HG03135 (cell line): ENCODE measurements around the gene ZSWIM1.
"Not testable (repeated sequence)": the region's sequence is repeated elsewhere in the genome, so short reads cannot be mapped to it uniquely, and the experiment has no call there.

Experiments
- ATAC-seq: cut with Tn5 transposase; IDR thresholded peaks from one replicate; pipeline ENCODE4 v1.9.1; 2021; ENCODE audit warnings: mild to moderate bottlenecking, moderate library complexity; ENCODE audit not compliant: unreplicated experiment

Gene ZSWIM1

DNA sequence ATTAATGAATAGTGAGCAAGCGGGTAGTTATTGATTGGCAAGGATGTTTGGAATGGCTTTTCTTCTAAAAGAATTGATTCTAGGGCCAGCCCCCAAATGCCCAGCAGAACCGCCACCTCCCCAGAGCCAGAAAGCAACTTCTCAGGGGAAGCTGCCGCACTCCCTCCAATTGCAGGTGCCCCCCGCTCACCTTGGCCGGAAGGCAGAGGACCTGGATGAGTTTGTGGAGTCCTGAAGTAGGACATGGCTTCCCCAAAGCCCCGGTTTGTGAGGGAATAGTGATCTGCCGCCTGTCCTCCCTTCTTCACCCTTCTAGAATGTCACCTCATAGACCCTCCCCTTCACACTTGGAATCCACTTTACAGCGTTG lies 6.3 kb downstream of the ZSWIM1 start, which contains the start of gene SPATA25:
Gene SPATA25, minus strand, starts transcription at position 277 of the 370 bp plus-strand sequence. Its CDS starts 32 bp downstream, at position 245.
- no peak for ATAC-seq

DNA sequence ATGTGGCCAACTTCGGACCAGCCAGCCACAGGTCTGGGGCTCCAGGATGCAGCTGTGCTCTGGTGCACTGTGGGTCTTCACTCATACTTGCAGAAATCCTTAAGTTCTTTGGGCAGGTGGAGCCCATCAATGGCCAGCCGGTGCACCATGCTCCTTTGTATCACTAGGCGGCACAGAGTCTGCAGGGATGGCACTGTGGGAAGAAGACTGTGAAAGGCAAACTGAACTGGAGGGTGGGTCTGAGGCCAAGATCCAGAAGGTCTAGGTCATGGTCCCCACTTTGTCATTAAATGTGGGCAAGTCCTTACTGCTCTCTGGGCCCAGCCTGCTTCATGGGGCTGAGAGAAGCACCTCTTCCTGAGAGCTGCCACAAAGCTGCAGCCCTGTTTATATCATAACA lies 7.7 kb downstream of the ZSWIM1 start:
- ATAC-seq, result no peak

DNA sequence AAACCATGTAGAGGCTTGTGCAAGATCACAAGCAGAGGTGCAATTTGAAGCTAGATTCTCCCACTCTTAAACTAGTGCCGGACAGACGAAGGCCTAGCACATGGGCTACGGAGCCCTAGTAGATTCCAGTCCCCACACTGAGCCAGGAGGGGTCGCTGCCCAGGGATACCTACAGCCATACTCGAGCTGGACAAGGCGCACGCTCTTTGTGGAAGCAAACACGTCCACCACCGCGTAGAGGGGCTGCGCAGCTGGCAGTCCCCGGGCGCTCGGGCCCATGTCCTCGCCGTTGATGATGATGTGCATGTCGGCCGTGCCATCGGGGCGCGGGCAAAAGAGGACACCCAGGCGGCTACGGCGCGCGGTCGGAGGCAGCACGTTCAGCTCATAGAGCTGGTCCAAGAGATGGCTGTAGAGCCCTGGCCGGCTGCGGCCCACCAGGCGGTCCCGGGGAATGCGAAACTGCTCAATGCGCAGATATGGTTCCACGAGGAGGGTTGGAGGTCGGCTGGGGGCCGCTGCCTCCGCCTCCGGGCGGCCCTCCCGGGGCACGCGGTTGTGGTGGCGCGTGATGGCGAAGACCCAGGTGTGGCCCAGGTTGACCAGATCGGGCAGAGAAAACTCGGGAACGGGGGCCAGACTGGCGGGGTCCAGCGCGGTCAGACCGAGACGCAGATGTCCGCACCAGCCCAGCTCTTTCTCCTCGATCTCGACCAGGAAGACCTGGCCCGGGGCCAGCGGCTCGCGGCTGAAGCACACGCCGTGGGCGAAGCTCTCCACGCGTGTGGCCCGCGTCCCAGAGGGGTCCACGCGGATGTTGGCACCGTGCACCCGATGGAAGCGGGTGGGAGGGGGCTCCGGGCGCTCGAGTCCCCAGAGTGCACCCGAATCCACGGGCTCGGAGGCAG lies 9.3 kb downstream of the ZSWIM1 start:
- peak; percentile 12 for ATAC-seq

DNA sequence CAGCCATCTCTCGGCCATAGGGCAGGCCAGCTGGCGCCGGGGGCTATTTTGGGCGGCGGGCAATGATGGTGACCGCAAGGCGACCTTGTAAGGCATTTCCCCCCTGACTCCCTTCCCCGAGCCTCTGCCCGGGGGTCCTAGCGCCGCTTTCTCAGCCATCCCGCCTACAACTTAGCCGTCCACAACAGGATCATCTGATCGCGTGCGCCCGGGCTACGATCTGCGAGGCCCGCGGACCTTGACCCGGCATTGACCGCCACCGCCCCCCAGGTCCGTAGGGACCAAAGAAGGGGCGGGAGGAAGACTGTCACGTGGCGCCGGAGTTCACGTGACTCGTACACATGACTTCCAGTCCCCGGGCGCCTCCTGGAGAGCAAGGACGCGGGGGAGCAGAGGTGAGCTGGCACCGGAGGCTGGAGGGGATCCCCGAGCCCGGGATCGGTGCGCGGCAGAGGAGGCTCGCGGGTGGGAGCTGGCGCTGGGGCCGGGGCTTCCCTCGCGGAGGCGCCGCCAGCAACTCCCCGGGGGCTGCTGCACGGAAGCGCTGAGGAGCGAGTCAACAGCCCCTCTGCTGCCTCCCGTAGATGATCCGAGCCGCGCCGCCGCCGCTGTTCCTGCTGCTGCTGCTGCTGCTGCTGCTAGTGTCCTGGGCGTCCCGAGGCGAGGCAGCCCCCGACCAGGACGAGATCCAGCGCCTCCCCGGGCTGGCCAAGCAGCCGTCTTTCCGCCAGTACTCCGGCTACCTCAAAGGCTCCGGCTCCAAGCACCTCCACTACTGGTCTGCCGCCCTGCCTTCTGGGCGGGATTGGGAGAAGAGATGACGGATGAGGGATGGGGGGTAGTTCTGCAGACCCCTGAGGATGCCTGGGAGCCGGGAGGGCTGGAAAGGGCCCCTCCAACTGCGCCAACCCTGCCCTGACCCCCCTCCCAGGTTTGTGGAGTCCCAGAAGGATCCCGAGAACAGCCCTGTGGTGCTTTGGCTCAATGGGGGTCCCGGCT lies 10.3 kb downstream of the ZSWIM1 start, which contains the start of the genes CTSA and NEURL2:
Gene CTSA, plus strand, starts transcription at position 351 of the 999 bp plus-strand sequence. Its CDS starts 234 bp downstream, at position 585.
Gene NEURL2, minus strand, starts transcription at position 224 of the 999 bp plus-strand sequence. Its CDS starts 217 bp downstream, at position 7.
- peak; percentile 68 for ATAC-seq

DNA sequence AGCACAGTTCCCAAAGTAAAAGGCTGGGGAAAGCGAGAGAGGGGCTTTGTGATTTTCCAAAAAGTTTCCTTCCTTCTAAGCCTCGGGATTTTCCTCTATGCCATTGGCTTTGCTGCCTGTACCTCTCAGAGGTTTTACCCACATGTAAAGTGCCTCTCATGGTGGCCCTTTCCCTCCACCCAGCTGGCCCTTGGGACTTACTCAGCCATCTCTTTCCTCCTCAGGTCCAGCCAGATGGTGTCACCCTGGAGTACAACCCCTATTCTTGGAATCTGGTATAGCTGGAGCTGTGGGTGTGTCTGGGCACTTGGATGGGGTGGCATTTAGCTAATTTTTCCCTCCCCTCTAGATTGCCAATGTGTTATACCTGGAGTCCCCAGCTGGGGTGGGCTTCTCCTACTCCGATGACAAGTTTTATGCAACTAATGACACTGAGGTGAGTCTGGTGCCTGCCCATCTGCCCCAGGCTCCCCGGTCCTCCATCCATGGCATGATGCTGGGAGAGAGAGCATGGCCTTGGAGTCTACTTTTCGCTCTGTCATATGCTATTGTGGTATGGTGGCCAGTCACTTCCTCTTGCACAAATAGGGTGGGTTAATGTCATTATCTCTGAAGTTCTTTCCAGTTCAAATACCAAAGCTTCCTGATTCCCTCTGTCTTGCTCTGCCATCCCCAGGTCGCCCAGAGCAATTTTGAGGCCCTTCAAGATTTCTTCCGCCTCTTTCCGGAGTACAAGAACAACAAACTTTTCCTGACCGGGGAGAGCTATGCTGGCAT lies 11.2 kb downstream of the ZSWIM1 start:
- no peak for ATAC-seq

DNA sequence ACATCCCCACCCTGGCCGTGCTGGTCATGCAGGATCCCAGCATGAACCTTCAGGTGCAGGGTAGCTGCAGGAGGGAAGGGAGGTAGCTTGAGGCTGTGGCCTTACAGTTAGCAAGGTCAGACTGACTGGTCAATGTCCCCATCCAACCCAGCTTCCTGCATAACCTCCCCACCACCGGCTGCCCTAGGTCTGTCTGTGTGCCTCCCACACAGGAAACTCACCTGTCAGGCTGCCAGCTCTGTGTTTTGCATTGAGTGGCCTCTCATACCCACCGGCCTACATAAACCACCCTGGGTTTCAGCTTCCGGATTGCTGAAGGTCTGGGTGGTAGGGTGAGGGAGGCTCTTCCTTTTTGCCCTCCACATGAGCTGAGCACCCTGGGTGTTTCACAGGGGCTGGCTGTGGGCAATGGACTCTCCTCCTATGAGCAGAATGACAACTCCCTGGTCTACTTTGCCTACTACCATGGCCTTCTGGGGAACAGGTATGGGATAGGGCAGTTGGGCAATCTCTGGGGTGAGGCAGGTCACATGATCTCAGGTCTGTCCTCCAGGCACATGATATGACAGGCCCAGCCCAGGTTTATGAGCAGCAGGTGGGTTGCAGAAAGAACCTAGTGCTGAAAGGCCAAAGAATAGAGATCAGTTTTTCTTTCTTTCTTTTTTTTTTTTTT lies 11.9 kb downstream of the ZSWIM1 start:
- ATAC-seq, result no peak

DNA sequence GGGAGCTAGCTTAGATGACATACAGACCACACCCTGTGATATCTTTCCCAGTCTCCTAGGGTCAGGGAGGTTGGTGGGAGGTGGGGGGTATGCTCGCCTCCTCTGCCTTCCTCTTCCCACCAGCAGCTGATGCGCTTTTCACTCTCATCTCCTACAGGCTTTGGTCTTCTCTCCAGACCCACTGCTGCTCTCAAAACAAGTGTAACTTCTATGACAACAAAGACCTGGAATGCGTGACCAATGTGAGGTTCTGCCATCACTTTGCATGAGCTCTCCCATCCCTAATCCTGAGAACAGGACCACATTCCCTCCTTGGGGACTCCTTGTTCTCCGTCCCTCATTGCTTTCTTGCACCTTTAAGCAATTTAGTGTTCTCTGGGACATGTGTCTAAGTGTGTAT lies 12.8 kb downstream of the ZSWIM1 start:
- ATAC-seq, result no peak

DNA sequence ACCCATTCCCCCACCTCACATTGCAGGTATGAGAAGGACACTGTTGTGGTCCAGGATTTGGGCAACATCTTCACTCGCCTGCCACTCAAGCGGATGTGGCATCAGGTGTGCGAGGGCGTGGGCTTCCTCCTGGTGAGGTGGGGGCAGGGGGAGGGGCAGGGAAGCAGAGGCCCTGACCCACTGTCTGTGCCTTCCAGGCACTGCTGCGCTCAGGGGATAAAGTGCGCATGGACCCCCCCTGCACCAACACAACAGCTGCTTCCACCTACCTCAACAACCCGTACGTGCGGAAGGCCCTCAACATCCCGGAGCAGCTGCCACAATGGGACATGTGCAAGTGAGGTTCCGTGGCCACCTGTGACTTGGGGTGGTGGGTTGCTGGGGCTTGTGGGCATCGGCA lies 13.8 kb downstream of the ZSWIM1 start:
- no peak for ATAC-seq

DNA sequence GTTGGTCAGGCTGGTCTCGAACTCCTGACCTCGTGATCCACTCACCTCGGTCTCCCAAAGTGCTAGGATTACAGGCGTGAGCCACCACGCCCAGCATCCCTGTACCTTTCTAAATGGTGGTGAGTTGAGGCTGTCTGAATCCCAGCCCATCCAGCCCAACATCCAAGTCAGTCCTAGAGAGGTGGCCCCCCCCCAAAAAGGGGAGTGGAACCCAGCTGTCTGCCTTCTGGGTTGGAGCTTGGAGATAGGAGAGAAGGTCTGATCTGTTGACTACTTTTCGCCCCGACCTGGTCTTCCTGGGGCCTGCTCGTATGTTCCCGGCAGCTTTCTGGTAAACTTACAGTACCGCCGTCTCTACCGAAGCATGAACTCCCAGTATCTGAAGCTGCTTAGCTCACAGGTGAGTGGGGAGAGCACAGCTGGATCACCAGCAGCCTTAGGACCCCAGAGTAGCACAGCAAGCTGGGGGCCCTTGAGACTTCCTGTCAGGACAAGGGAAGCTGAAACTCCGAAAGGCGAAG lies 15.7 kb downstream of the ZSWIM1 start:
- no peak for ATAC-seq

DNA sequence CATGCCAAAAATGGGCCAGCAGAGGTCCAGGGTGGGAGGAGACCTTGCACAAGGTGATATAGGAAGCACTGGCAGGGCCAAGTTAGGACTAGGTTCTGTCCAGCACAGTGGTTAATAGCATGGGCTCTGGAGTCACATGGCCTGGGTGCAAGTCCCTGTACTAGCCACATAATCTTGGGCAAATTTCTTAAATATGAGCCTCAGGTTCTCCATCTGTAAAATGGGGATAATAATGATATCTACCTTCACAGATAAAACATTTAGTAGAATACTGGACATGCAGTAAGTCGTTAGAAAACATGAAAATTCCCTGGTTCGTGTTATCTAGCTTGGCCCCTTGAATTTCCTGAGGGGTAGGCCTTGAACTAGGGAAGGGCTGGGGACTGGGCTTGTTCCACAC lies 16.3 kb downstream of the ZSWIM1 start:
- no peak for ATAC-seq

DNA sequence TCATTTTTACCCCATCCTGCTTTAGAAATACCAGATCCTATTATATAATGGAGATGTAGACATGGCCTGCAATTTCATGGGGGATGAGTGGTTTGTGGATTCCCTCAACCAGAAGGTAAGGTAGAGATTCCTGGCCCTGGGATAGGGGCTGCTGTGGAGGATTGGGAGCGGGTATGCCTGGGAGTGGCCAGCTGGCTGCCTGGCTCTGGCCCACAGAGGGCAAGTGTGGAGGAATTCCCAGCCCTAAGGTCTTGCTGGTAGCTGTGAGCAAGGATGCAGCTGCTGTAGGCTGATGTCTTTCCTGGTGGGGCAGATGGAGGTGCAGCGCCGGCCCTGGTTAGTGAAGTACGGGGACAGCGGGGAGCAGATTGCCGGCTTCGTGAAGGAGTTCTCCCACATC lies 16.7 kb downstream of the ZSWIM1 start:
- ATAC-seq, result no peak

DNA sequence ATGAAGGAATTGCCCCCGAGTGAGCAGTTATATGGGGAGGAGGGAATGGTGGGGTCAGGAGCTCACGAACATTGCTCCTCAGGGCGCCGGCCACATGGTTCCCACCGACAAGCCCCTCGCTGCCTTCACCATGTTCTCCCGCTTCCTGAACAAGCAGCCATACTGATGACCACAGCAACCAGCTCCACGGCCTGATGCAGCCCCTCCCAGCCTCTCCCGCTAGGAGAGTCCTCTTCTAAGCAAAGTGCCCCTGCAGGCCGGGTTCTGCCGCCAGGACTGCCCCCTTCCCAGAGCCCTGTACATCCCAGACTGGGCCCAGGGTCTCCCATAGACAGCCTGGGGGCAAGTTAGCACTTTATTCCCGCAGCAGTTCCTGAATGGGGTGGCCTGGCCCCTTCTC lies 17.3 kb downstream of the ZSWIM1 start:
- no peak for ATAC-seq

DNA sequence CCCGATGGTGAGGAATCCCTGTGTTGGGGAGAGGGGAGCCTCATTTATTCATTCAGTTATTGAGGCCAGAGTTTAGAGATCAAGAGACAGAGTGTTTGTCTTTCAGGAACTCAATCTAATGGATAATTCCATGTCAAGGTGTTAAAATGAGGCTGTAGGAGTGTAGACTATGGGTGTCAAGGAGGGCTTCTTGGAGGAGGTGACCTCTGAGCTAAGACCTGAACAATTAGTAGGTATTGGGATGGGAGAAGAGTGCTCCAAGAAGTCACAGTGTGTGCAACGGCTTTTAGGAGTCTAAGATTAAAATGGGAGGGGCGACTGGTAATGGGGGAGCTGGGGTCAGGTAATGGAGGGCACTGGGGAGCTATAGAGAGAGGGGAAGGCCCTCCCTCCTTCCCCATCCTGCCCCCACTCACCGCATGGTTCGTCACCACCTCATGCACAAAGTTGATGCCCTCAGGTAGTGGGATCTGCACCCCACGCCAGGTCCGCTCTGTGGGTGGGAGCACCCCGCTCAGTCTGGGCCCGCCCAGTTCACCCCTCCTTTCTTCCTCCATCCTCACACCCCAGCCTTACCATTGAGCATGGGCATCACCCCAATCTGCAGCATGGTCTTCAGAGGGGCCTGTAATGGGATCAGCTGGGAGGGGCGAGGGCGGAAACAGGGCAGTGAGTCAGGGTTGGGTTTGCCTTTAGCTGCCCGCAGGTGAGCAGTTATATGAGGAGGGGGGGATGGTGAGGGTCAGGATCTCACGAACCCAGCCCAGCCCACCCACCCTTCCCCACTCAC lies 18.2 kb downstream of the ZSWIM1 start:
- no peak for ATAC-seq

DNA sequence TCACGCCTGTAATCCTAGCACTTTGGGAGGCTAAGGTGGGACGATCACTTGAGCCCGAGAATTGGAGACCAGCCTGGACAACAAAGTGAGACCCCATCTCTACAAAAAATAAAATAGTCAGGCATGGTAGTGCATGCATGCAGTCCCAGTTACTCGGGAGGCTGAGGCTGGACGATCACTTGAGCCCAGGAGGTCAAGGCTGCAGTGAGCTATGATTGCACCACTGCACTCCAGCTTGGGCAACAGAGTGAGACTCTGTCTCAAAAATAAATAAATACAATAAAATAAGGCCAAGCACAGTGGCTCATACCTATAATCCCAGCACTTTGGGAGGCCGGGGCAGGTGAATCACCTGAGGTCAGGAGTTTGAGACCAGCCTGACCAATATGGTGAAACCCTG lies 20.3 kb downstream of the ZSWIM1 start:
- ATAC-seq, result not testable (repeated sequence)

DNA sequence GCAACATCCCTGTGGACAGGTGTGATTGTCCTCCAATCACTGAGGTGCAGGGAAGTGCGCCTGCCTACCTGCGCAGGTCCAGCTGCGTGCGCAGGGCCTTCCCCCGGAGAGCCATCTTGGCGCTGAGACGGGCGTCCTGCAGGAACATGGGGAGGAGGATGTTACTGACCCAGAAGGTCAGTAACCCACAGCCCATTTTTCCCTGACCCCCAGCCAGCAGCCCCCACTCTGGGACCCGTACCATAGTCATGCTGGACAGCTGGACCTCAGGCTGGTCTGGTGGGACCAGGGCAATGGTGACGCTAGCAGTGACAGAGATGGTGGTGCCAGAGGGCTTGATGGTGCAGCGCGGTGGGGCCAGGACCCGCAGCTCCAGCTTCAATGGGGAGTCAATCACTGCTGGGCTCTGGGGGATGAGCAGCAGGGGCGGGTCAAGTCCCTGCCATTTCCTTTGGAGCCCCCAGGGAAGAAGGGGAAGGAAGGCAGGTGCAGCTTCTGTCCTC lies 21.2 kb downstream of the ZSWIM1 start:
- ATAC-seq, result no peak

DNA sequence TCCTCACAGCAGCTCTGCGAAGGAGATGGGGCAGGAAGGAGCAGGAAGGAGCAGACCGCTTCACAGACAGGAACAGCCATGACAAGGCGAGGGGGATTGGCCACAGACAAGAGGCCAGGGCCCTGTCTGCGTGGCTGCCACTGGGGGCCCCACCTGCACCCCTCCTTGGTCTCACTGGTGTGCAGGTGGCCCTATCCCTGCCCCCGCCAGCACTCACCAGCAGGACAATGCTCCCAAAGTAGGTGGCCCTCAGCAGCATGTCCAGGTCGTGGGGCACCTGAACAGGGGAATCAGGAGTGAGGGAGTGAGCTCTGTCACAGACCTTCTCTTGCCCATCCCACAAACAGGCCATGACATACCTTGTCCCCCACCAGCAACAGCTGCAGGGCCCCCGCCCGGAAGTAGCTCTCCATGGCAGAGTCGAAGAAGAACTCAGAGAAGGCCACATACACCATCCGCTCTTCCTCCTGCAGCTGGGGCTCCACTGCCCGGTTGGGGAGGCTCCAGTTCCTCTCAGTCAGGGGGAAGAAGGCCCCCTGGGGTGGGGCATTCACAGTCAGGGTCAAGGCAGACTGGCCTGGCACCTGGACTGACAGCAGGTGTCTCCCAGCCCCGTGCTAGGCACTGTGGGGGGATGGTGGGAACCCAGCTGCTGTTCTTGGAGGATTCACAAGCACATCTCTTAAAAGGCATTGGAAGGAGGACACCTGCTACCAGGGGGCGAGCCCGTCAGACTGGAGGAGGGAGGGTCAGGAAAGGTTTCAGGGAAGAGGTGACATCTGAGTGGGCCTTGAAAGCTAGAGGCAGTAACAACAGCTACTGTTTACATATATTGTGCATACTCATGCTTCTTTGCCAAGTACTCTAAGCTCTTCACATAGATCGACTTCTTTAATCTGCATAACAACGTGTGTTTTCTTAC lies 23.8 kb downstream of the ZSWIM1 start:
- no peak for ATAC-seq

DNA sequence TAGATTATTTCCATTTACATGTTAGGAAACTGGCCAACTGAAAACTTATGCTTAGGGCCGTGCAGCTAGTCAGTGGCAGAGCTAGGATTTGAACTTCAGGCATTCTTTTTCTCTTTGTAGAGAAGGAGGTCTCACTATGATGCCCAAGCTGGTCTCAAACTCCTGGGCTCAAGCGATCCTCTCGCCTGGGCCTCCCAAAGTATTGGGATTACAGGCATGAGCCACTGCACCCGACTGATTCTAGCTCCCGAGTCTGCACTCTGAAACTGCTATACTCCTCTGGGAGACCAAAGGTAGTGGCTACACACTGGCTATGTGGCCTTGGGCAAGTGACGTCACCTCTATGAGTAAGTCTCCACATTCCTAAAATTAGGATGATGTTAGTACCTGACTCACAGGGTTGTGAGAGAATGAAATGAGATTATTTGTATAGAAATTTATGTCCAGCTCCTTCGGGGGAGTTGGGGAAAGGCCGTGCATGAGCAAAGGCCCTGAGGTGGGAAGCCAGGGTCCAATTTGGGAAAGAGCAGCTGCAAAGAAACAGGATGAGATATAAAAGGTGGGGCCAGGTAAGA lies 24.6 kb downstream of the ZSWIM1 start:
- ATAC-seq, result no peak
